ENCODE results near the gene CAMSAP3.

- no peak for TF ChIP-seq CTCF (IDR thresholded peaks at IDR 0.05)
- TF ChIP-seq POLR2A (IDR thresholded peaks at IDR 0.05): no peak
These were observed 51.5 kb downstream of the CAMSAP3 start for GRCh38 chr19:7647156-7647555.

All from heart left ventricle (tissue), 13 donors.